DOHH2 (cell line): ENCODE data around the gene SLC17A3.

Experiments
- CTCF ChIP-seq: fragments of 200-600 bp; sonication (generic); IDR thresholded peaks from one replicate; pipeline ENCODE4 v1.5.1; 2014; ENCODE audit warnings: antibody characterized with exemption, mild to moderate bottlenecking, low read depth, low read length; ENCODE audit not compliant: poor library complexity, severe bottlenecking
- EZH2phosphoT487 ChIP-seq: fragments of 200-600 bp; sonication (generic); IDR thresholded peaks from 2 replicates; pipeline ENCODE4 v1.6.1; 2017; ENCODE audit warnings: borderline replicate concordance, mild to moderate bottlenecking, antibody characterized with exemption, low read length, moderate library complexity, mixed read lengths

GRCh38 chr6:25918083-25918683 lies 44.1 kb upstream of the SLC17A3 start:
- TF ChIP-seq CTCF (no peak), EZH2phosphoT487 (no peak)
